Muscle layer of duodenum (tissue), 2 donors: ENCODE measurements around the gene MARK4.

Experiments used
- H3K27ac ChIP-seq: one replicate; pipeline ENCODE4 v1.7.0; 2013; ENCODE audit warnings: mild to moderate bottlenecking, low read length
- H3K27me3 ChIP-seq: one replicate; pipeline ENCODE4 v1.7.0; 2013; ENCODE audit warnings: low read depth, mild to moderate bottlenecking, control low read depth, low read length
- H3K36me3 ChIP-seq, 2 donors: one replicate each; pipeline ENCODE4 v1.7.0; 2013; ENCODE audit warnings: low read length in 2 of 2, control low read depth in 1 of 2, mild to moderate bottlenecking in 1 of 2; ENCODE audit not compliant: insufficient read depth in 2 of 2, control insufficient read depth in 1 of 2
- H3K4me1 ChIP-seq, 2 donors: one replicate each; pipeline ENCODE4 v1.7.0; 2013; ENCODE audit warnings: low read length in 2 of 2, mild to moderate bottlenecking in 2 of 2, control low read depth in 1 of 2, moderate library complexity in 1 of 2; ENCODE audit not compliant: insufficient read depth in 2 of 2, control insufficient read depth in 1 of 2
- H3K4me3 ChIP-seq, 2 donors: one replicate each; pipeline ENCODE4 v1.7.0; 2013; ENCODE audit warnings: low read length in 2 of 2, low read depth in 1 of 2, mild to moderate bottlenecking in 1 of 2
- H3K9me3 ChIP-seq, 2 donors: one replicate each; pipeline ENCODE4 v1.7.0; 2013; ENCODE audit warnings: low read length in 2 of 2, control low read depth in 1 of 2, mild to moderate bottlenecking in 1 of 2; ENCODE audit not compliant: control insufficient read depth in 1 of 2
- donor health status: healthy.

Gene MARK4

DNA sequence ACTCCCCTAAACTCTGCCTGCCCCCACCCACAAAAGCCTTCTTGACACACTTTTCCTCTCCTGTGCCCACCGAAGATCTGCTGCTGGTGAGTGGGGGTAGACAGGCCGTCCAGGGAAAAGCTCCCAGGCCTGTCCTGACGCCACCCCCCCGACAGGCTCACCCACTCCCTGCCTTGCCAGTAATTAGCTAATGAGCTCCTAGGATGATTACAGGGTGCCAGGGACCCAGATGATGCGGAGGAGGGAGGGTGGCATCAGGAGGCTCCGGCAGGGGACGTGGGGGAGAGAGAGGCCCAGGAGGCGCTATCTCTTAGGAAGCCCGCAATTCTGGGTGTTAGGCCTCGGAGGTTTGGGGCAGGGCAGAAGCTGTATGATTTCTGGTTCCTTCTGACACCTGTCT lies 27.0 kb downstream of the MARK4 start:
- H3K27ac ChIP-seq, result no peak overlapping the region
- H3K36me3 ChIP-seq, result peaks cover 10 to 50% of the 10 kb centered on the region in 2 donors
- no peaks in the 10 kb centered on the region for H3K27me3 ChIP-seq
- H3K4me1 ChIP-seq, result no peaks in the 10 kb centered on the region
- H3K4me3 ChIP-seq, result no peak overlapping the region
- no peaks in the 10 kb centered on the region for H3K9me3 ChIP-seq

DNA sequence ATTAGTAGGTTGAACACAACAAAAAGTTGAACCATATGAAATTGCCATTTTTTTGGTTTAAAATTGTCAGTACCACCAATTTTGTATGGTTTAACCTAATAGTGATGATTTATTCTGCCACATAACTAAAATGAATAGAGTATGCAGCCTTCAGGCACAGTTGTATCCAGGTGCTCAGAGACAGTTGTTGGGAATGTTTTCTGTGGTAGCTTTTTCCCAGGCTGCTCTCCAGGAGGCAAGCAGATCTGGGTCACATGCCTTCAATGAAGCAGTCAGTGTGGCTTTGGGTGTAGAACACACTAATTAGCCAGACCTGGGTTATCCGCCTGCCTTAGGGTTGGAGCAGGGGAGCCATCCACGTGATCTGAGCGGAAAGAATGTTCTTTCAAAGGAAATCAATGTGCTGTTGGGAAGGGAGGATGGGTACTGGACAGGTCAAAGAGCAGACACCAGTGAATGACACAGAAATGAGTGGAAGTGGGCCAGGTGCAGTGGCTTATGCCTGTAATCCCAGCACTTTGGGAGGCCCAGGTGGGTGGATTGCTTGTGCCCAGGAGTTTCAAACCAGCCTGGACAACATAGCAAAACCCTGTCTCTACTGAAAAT lies 28.6 kb downstream of the MARK4 start:
- H3K4me3 ChIP-seq, result no peak overlapping the region
- H3K4me1 ChIP-seq, result no peaks in the 10 kb centered on the region
- H3K36me3 ChIP-seq, result peaks cover 3 to 50% of the 10 kb centered on the region in 2 donors
- H3K9me3 ChIP-seq, result no peaks in the 10 kb centered on the region
- H3K27ac ChIP-seq, result no peak overlapping the region
- no peaks in the 10 kb centered on the region for H3K27me3 ChIP-seq

DNA sequence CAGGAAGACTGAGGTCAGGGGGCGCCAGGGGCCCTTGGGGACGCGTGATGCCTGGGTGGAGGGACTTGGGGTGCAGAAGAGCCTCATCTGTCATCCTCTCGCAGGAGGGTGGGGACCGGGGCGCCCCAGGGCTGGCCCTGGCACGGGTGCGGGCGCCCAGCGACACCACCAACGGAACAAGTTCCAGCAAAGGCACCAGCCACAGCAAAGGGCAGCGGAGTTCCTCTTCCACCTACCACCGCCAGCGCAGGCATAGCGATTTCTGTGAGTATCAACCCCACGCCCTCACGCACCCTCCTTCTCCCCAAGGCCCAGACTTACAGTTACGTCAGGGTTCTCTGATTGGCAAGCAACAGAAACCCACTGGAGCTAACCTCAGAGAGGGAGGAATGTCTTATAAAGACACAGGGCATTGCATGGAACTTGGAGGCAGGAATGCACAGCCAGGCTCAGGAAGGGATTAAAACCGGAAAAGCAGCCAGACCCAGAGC lies 29.4 kb downstream of the MARK4 start:
- no peaks in the 10 kb centered on the region for H3K4me1 ChIP-seq
- peaks cover 3 to 56% of the 10 kb centered on the region in 2 donors for H3K36me3 ChIP-seq
- H3K27ac ChIP-seq, result no peak overlapping the region
- no peaks in the 10 kb centered on the region for H3K27me3 ChIP-seq
- no peaks in the 10 kb centered on the region for H3K9me3 ChIP-seq
- no peak overlapping the region for H3K4me3 ChIP-seq

DNA sequence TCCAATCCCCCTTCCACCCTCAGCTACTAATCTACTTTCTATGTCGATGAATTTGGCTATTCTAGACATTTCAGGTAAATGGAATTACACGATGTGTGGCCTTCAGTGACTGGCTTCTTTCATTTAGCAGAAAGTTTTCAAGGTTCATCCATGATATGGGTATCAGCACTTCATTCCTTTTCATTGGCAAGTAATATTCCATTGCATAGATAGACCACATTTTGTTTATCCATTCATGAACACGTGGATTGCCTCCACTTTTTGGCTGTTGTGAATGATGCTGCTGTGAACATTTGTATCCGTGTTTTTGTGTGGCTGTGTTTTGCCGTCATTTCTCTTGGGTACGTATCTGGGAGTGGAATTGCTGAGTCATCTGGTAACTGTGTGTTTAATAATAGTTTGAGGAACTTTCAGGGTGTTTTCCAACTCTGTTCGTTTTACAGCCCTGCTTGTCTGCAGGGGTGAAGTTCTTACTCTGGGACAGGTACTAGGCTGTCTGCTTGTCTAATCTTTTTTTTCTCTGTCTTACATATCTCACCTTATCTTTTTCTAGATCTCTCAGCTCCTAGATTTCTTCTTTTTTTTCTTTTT lies 32.5 kb downstream of the MARK4 start:
- Histone ChIP-seq H3K4me3 (no peak overlapping the region), H3K27ac (no peak overlapping the region), H3K27me3 (no peaks in the 10 kb centered on the region), H3K4me1 (no peaks in the 10 kb centered on the region), H3K36me3 (peaks cover 3 to 60% of the 10 kb centered on the region in 2 donors), H3K9me3 (no peaks in the 10 kb centered on the region)

DNA sequence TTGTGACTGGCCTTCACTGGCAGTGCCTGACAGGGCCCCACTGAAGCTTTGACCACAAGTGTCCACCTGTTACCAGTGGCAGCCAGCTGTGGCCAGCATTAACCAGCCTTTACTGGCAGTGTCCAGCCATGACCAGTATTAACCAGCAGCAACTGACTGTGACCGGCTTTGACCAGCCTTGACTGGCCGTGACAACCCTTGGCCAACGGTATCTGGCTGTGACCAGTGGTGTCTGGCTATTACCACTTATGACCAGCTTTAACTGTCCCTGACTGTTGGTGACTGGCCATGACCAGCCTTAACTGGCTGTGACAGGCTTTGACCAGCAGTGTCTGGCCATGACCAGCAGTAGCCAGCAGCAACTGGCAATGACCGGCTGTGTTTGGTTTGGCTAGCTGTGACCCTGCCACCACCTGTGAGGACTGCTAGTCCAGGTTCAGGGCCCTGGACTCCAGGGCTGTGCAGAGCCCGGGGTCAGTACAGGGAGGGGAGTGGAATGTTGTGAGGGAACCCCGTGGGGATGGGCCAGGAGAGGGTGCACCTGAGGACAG lies 39.4 kb downstream of the MARK4 start:
- Histone ChIP-seq H3K4me3 (no peak overlapping the region), H3K27me3 (no peaks in the 10 kb centered on the region), H3K4me1 (no peaks in the 10 kb centered on the region), H3K36me3 (peaks cover 0 to 47% of the 10 kb centered on the region in 2 donors), H3K9me3 (peaks cover 0 to 3% of the 10 kb centered on the region in 2 donors), H3K27ac (no peak overlapping the region)

DNA sequence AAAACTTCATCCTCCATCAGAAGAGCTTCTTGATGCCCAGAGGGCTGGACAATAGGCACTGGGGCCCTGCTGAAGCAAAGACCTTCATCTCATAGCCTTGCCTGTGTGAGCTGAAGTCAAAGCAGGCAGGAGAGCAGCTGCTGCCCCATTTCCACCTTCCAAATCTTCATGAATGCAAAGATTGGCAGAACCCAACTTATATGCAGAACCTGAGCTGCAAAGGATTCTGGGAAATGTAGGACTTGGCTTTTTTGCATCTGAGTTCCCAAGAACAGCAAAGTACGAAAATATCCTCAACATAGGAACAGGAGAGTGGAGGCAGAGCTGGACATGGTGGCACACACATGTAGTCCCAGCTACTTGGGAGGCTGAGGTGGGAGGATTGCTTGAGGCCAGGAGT lies 40.8 kb downstream of the MARK4 start:
- Histone ChIP-seq H3K9me3 (peaks cover 0 to 5% of the 10 kb centered on the region in 2 donors), H3K36me3 (peaks cover 0 to 51% of the 10 kb centered on the region in 2 donors), H3K27ac (no peak overlapping the region), H3K4me3 (no peak overlapping the region), H3K27me3 (no peaks in the 10 kb centered on the region), H3K4me1 (no peaks in the 10 kb centered on the region)

DNA sequence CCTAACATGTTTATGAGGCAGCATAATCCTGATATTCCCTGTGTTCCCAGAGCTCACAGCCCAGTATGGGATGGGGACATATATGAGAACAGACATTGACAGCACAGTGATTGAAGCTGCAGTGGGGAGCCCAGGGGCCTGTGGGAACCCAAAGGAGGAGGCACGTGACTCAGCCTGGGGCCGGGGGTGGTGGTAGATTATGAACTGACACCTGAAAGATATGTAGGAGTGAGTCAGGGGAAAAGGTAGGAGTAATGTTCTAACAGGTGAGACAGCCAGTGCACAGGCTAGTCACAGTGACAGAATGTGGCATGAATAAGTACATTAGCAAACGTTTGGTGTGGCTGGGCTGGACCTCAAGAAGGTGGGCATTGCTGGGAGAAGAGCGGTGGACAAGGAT lies 42.6 kb downstream of the MARK4 start:
- H3K4me3 ChIP-seq, result no peak overlapping the region
- H3K27ac ChIP-seq, result no peak overlapping the region
- no peaks in the 10 kb centered on the region for H3K4me1 ChIP-seq
- no peaks in the 10 kb centered on the region for H3K27me3 ChIP-seq
- peaks cover 5 to 57% of the 10 kb centered on the region in 2 donors for H3K36me3 ChIP-seq
- peaks cover 0 to 5% of the 10 kb centered on the region in 2 donors for H3K9me3 ChIP-seq

DNA sequence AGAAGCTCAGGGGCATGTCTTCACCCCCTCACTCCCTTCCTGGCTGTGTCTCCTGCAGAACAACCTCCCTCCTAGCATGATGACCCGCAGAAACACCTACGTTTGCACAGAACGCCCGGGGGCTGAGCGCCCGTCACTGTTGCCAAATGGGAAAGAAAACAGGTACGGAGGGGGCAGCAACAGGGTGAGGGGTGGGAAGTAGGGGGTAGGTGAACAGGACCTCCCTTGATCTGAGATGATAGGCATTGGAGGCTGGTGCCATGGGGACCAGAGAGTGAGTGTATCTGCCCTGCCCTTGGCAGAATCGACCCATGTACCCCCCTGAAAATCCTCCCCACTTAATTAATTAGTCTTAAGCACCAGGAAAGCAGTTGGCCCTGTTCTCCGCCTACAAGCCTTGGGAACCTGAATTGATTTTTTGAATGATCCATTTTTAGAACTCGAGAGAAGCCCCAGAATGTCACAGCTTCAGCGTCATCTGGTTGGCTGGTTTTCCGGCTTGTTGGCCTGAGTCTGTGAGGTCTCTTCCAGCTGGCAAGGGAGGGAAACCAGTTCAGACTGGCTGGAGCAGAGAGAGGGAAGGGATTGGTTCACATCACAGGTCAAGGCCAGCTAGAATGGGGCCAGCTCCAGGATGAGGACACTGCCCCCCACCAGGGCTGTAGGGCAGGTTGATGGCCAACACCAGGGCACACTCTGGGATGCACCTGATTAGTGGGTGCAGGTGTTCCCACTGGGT lies 43.4 kb downstream of the MARK4 start:
- Histone ChIP-seq H3K36me3 (peaks cover 5 to 61% of the 10 kb centered on the region in 2 donors), H3K27me3 (no peaks in the 10 kb centered on the region)

DNA sequence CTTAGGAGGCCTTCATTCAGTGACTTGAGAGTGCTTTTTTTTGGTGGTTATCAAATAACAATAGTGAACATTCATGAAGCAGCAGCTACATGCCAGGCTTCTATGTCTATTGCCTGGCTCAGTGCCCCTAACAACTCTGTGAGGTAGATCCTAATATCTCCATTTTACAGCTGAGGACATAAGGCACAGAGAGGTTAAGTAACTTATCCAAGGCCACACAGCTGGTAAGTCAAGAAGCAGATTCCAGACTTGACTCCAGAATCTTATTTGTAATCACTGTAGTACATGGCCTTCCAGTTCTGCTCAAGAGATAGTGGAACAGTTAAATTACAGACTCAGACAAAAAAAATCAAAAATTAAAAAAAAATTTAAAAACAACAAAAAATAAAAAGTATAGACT lies 44.8 kb downstream of the MARK4 start:
- Histone ChIP-seq H3K36me3 (peaks cover 5 to 56% of the 10 kb centered on the region in 2 donors), H3K4me3 (no peak overlapping the region), H3K27me3 (no peaks in the 10 kb centered on the region), H3K9me3 (peaks cover 0 to 5% of the 10 kb centered on the region in 2 donors), H3K27ac (no peak overlapping the region), H3K4me1 (peaks cover 0 to 4% of the 10 kb centered on the region in 2 donors)

More for the DNA sequence above, 43.4 kb downstream of the MARK4 start:
- no peak overlapping the region for H3K4me3 ChIP-seq
- H3K4me1 ChIP-seq, result no peaks in the 10 kb centered on the region
- peaks cover 0 to 5% of the 10 kb centered on the region in 2 donors for H3K9me3 ChIP-seq
- no peak overlapping the region for H3K27ac ChIP-seq

DNA sequence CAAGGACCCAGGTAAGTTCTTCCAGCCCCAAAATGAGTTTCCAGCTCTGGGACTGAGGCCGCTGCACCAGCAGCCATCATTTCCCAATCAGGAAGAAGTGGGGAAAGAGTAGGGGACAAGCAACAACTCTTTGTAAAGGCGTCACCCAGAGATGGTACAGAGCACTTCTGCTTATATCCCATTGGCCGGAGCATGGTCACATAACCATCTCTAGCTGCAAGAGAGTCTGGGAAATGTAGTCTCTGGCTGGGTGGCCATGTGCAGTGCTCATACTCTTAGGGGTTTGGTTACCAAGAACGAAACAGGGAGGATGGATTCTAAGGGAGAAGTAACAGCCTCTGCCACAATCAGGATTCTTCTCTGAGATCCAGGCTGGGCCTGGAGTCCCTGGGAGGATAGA lies 45.3 kb downstream of the MARK4 start:
- Histone ChIP-seq H3K36me3 (peaks cover 5 to 52% of the 10 kb centered on the region in 2 donors), H3K27ac (no peak overlapping the region)

DNA sequence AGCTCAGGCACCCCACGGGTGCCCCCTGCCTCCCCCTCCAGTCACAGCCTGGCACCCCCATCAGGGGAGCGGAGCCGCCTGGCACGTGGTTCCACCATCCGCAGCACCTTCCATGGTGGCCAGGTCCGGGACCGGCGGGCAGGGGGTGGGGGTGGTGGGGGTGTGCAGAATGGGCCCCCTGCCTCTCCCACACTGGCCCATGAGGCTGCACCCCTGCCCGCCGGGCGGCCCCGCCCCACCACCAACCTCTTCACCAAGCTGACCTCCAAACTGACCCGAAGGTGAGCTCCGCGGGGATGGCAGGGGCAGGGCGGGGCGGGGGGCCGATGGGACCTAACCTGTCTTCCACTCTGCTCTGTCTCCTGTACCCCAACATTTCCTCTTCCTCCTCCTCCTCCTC lies 46.6 kb downstream of the MARK4 start:
- H3K4me1 ChIP-seq, result peaks cover 0 to 4% of the 10 kb centered on the region in 2 donors
- H3K4me3 ChIP-seq, result no peak overlapping the region
- peaks cover 0 to 2% of the 10 kb centered on the region in 2 donors for H3K9me3 ChIP-seq
- H3K36me3 ChIP-seq, result peaks cover 5 to 49% of the 10 kb centered on the region in 2 donors
- H3K27ac ChIP-seq, result no peak overlapping the region
- no peaks in the 10 kb centered on the region for H3K27me3 ChIP-seq

More for the DNA sequence above, 45.3 kb downstream of the MARK4 start:
- Histone ChIP-seq H3K4me3 (no peak overlapping the region), H3K4me1 (peaks cover 0 to 4% of the 10 kb centered on the region in 2 donors), H3K9me3 (peaks cover 0 to 5% of the 10 kb centered on the region in 2 donors), H3K27me3 (no peaks in the 10 kb centered on the region)
